ENCODE data around the gene DOCK8. TPM values are rescaled to one million over a fixed set of nuclear protein-coding genes. Genes with fewer than 3 reads are reported as not detected.

DOCK8 gene
- total and polyA plus RNA-seq, 10 of the 15 experiments (the other 5 are each of a cell fraction or from before 2014, with no cell fraction given), result 35.4 to 100 (median 44.7) TPM

GRCh38 chr9:371349-371748 lies 156.7 kb downstream of the DOCK8 start (continued):
- TF ChIP-seq REST (IDR thresholded peaks at IDR 0.05; ENCODE audit: low read depth, low read length) (no peak), CEBPB (IDR thresholded peaks at IDR 0.05; ENCODE audit: borderline replicate concordance in 1 of 2, low read depth in 2 of 2, low read length in 2 of 2) (no peak), NFIC (IDR thresholded peaks at IDR 0.05; ENCODE audit: low read depth, low read length) (no peak)

- H3K9me3 ChIP-seq (replicated peaks; ENCODE audit: control insufficient read depth, insufficient read depth, low read length), result no peaks in the 10 kb centered on the region
- intact Hi-C loops (cut with micrococcal nuclease; ENCODE audit: unreplicated experiment) (loop anchor here (1.0 to 5.0 kb wide), 2 partner anchors 16 to 50 kb away; no protein-coding TSS in a partner anchor), in situ Hi-C loops (cut with MboI) (no loop called here)
- peaks cover 18 to 49% of the 10 kb centered on the region in 2 experiments for H3K36me3 ChIP-seq (ENCODE audit: control insufficient read depth in 2 of 2, insufficient read depth in 2 of 2, low read length in 1 of 2)
- DNase-seq (ENCODE audit: low read depth, low spot score) (no peak), FAIRE-seq (no peak), ATAC-seq (no peak)
- no peaks in the 10 kb centered on the region for H3K79me2 ChIP-seq (ENCODE audit: control insufficient read depth, insufficient read depth, low read length)
- TF ChIP-seq EED (IDR thresholded peaks at IDR 0.05; ENCODE audit: low read depth), result no peak
- no peak for TF ChIP-seq MYC (IDR thresholded peaks at IDR 0.05; ENCODE audit: insufficient read depth, insufficient read length, insufficient replicate concordance, low read length, severe bottlenecking)
- no peak for TF ChIP-seq SUZ12 (IDR thresholded peaks at IDR 0.05; ENCODE audit: unreplicated experiment)
- no peak for TF ChIP-seq NFYA (IDR thresholded peaks at IDR 0.05; ENCODE audit: borderline replicate concordance, low read depth, low read length)
- no peaks in the 10 kb centered on the region for H4K20me1 ChIP-seq (ENCODE audit: control insufficient read depth, insufficient read depth)
- H3K4me1 ChIP-seq (ENCODE audit: control insufficient read depth, insufficient read depth, low read length), result no peaks in the 10 kb centered on the region
- H3K27ac ChIP-seq (ENCODE audit: control insufficient read depth, insufficient read depth), result no peak overlapping the region
- POLR2A ChIA-PET, result no interaction called here
- H2AFZ ChIP-seq (ENCODE audit: control insufficient read depth, low read depth, low read length), result no peak overlapping the region
- H3K27me3 ChIP-seq (replicated peaks in 1 of 2; ENCODE audit: control insufficient read depth in 2 of 2, insufficient read depth in 2 of 2, low read length in 1 of 2), result no peaks in the 10 kb centered on the region
- SMC1A ChIA-PET (ENCODE audit: uncharacterized antibody, unreplicated experiment), result no interaction called here
- H3K4me2 ChIP-seq (ENCODE audit: control insufficient read depth, insufficient read depth), result no peak overlapping the region
- RAD21 ChIA-PET (ENCODE audit: unreplicated experiment), result no interaction called here
- BruUV-seq (replicated peaks), result no TSS peak
- H3K4me3 ChIP-seq, result no peak overlapping the region
- no peak overlapping the region for H3K9ac ChIP-seq (ENCODE audit: control insufficient read depth, insufficient read depth, low read length)
- 73% methylated on average over 2 of the region's 2 CpGs for whole genome bisulfite sequencing (ENCODE audit: insufficient coverage, insufficient replicate concordance, low lambda C conversion rate, missing lambda C conversion rate)
- CTCF ChIA-PET, result no interaction called here
These were observed 157.5 kb downstream of the DOCK8 start for GRCh38 chr9:372128-372527.

Measured in GM12878 (cell line).